ENCODE results near the gene SKAP1.
"Not testable (repeated sequence)": the region's sequence is repeated elsewhere in the genome, so short reads cannot be mapped to it uniquely, and the experiment has no call there.

Gene SKAP1

GRCh38 chr17:48360861-48361633 is 69.0 kb downstream of the SKAP1 start:
- not testable (repeated sequence) for FAIRE-seq

- FAIRE-seq = no peak
Measured at GRCh38 chr17:48357779-48358602, 72.0 kb downstream of the SKAP1 start.

GRCh38 chr17:48356866-48357265 is 73.1 kb downstream of the SKAP1 start:
- no peak for FAIRE-seq

- no peak for FAIRE-seq
Measured at GRCh38 chr17:48352630-48353029, 77.4 kb downstream of the SKAP1 start.

- FAIRE-seq = peak; percentile 70
Measured at GRCh38 chr17:48351911-48352332, 78.1 kb downstream of the SKAP1 start.

- FAIRE-seq = no peak
Measured at GRCh38 chr17:48348352-48348751, 81.7 kb downstream of the SKAP1 start.

- no peak for FAIRE-seq
Measured at GRCh38 chr17:48347177-48347576, 82.8 kb downstream of the SKAP1 start.

- FAIRE-seq = no peak
Measured at GRCh38 chr17:48344251-48344650, 85.8 kb downstream of the SKAP1 start.

- FAIRE-seq = no peak
Measured at GRCh38 chr17:48340916-48341315, 89.1 kb downstream of the SKAP1 start.

GRCh38 chr17:48338720-48339119 is 91.3 kb downstream of the SKAP1 start:
- FAIRE-seq = no peak

GRCh38 chr17:48337903-48338302 is 92.1 kb downstream of the SKAP1 start:
- not testable (repeated sequence) for FAIRE-seq

- no peak for FAIRE-seq
Measured at GRCh38 chr17:48336986-48337385, 93.0 kb downstream of the SKAP1 start.

GRCh38 chr17:48335858-48336500 is 94.0 kb downstream of the SKAP1 start:
- FAIRE-seq = peak; percentile 97

GRCh38 chr17:48335146-48335784 is 94.7 kb downstream of the SKAP1 start:
- FAIRE-seq = no peak

GRCh38 chr17:48333034-48333530 is 96.9 kb downstream of the SKAP1 start:
- FAIRE-seq = no peak

GRCh38 chr17:48330887-48331286 is 99.1 kb downstream of the SKAP1 start:
- no peak for FAIRE-seq

GRCh38 chr17:48330421-48330820 is 99.6 kb downstream of the SKAP1 start:
- no peak for FAIRE-seq

- FAIRE-seq = no peak
Measured at GRCh38 chr17:48328457-48328856, 101.6 kb downstream of the SKAP1 start.

- no peak for FAIRE-seq
Measured at GRCh38 chr17:48326310-48326709, 103.7 kb downstream of the SKAP1 start.

- FAIRE-seq = no peak
Measured at GRCh38 chr17:48322060-48322459, 108.0 kb downstream of the SKAP1 start.

- FAIRE-seq = no peak
Measured at GRCh38 chr17:48317732-48318131, 112.3 kb downstream of the SKAP1 start.

- FAIRE-seq = no peak
Measured at GRCh38 chr17:48314716-48315115, 115.3 kb downstream of the SKAP1 start.
